Tongue (tissue), 3 donors: ENCODE data around the gene SCYL2. TPM values are rescaled to one million over a fixed set of nuclear protein-coding genes. Genes with fewer than 3 reads are reported as not detected.

Experiments
- DNase-seq: peaks from one replicate; pipeline ENCODE4 v3.0.0-alpha.2; 2015
- small RNA-seq: library from RNA; depleted of rRNA; stranded (forward); fragments of <200 nt; gene quantifications from one replicate; pipeline ENCODE3, GENCODE V24; 2014; ENCODE audit warnings: low replicate concordance
- total RNA-seq: library from RNA; depleted of rRNA; stranded (reverse); fragments of >200 nt; gene quantifications from one replicate; pipeline ENCODE4 v1.2.3, GENCODE V29; 2014

The SCYL2 gene
- total RNA-seq, 1 donor from 2014 or later = 72.3 TPM

DNA sequence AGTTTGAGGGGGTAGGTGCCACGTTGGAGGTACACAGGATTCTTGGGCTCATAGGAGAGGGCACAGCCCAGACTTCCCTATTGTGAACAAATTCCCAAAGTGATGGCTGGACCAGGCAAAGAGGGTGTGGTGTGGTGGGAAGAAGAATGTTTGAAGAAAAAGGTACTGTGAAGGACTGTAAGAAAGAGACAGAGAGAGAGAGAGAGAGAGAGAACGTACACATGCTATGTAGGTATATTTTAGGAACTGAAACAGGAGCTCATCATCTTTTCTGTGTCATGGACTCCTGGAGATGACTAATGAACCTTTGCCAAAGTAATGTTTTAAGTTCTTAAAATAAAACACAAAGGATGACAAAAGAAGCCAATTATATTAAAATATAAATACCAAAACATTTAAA, 114.4 kb downstream of the SCYL2 start:
- no peak for DNase-seq

DNA sequence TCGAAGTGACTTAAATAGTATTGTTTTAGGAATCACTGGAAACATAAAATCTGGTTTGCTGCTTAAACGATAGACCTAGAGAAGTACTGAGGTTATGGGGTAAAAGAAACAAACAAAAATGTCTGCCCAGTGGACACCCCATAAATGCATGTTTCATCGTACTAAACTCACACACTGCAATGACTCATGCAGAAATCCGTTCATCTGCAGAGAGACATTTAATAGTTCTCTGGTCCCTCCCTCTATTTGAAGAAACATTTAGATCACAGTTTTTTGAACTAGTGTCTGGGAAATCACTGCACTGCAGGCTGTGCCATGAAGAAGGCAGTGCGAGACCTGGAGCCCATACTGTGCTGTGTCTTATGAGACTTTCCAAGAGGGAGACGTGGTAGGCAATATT, 115.4 kb downstream of the SCYL2 start:
- DNase-seq = no peak

- no peak for DNase-seq
These were observed 116.9 kb downstream of the SCYL2 start for GRCh38 chr12:100383586-100384558.

DNA sequence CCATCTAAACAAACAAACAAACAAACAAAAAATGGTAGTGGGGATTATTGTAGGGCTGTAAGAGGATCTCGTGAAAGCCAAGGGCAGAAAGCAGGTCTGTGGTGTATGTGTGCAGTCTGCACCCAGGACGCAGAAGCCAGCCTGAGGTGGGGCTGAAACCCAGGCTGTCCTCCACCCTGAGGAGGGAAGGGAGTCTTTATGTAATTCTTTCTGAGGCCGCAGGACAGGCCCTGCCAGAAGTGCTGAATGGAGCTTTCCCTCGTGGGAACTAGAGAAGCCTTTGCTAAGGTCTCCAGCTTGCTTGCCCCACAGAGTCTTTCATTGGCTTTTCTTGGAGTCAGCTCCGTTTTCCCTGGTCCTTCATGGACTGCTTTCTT, 117.6 kb downstream of the SCYL2 start:
- DNase-seq = no peak

GRCh38 chr12:100388382-100388781, 121.4 kb downstream of the SCYL2 start:
- DNase-seq = no peak

Small RNA genes lying within 50 kb of the gene (small RNA-seq; reads per million reads assigned to genes)
- gene RF00019 = not detected

Other genes starting within 250 kb of the SCYL2 start
- 29.6 TPM for gene BLTP3B, start 124.3 kb upstream of the SCYL2 start, total RNA-seq
- 12.5 TPM for gene ACTR6, start 66.4 kb upstream of the SCYL2 start, total RNA-seq
- 0.82 TPM for gene DEPDC4, start 98 bp upstream of the SCYL2 start, total RNA-seq
- 3.2 TPM for gene SLC17A8, start 89.9 kb downstream of the SCYL2 start, total RNA-seq
- gene NR1H4, start 206.7 kb downstream of the SCYL2 start, total RNA-seq = 0.92 TPM